Measurements from ENCODE around the gene UMODL1.

Gene UMODL1

DNA sequence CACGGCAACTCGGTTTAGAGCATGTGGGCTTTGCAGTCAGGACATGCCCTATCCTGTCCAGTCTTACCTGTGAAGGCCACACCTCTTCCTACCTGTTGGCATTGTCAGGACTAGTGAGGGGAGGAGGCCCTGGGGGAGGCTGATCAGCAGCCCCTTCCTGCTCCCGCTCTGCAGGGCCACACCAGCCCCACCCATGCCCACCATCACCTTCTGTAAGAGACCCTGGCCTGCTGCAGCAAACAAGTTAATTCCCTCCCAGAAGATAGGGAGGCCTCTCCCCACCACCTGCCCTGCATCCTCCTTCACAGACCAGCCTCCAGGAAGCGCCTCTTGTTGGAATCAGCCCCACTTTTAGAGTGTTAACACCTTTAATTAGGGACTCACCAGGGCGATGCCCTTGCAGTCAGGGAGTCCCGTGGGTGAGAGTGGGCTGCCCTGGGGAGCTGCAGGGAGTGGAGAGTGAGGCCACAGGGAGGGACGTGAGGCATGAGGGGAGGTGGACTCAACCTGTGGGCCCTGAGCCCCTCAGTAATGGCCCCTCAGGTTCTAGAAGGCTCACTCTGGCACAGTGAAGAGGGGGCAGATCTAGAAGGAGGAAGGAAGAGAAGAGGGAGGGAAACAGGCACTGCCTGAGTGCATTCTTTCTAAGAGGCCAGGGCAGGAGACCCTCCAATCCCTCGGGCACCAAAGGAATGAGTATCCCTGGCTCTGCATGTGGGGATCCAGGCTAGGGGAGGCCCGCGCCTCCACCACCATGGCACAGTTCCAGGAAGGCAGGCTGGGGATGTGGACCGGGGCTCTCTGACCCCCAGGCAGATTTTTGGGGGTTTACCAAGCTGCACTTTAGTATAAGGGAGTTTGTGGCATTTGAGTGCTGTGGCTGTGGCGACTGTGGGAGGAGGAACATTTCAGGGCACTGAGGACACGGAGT is 8.2 kb downstream of the UMODL1 start:
- no peak for DNase-seq (ENCODE audit: low read depth)

DNA sequence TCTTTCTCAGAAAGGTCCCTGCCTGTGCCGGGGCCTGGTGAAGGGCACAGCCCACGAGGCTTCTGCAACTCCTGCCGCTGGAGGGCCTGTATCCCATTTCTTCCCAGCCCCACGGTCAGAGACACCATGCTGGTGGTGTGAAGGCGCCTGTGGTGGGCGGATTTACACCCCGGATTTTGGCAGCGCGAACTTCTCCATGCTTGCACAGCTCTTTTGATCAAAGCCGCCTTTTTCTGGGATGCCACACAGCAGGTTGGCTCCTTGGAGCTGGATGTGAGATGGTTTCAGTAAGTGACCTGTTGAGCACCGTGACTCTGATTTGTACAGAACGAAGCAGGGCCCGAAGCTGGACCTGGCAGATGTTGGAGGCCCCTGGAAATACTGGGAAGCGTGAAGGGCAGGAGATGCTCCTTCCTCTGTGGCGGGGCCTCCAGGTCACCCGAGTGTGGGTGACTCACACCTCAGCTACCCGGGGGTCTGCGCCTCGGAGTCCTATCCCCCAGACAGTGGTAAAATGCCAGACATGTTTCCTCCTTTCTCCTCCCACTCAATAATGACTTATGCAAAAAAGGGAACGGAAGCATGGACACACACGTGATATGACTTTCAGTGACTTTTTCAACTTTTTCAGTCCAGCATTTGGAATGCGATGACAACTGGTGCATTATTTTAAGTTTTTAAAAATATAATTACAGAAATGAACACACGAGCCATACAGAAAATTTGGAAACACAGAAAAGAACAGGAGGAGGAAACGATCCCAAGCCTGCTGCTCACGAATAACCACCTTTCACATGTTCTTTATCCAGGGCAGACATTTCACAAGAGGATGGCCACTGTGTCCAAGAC is 9.0 kb downstream of the UMODL1 start:
- DNase-seq (ENCODE audit: low read depth), result no peak

DNA sequence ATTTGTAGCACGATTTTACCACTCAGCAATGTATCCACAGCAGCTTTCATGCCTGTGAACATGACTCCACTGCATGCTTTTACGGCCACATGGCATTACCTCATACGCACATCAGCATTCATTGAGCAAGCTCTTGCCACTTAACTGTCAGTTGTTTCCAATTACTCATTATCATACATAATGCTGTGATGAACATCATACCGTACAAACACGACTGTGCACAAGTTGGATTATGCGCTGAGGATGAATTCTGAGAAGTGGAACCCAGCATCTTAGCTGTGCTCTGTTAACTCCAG is 9.6 kb downstream of the UMODL1 start:
- DNase-seq (ENCODE audit: low read depth), result no peak

DNA sequence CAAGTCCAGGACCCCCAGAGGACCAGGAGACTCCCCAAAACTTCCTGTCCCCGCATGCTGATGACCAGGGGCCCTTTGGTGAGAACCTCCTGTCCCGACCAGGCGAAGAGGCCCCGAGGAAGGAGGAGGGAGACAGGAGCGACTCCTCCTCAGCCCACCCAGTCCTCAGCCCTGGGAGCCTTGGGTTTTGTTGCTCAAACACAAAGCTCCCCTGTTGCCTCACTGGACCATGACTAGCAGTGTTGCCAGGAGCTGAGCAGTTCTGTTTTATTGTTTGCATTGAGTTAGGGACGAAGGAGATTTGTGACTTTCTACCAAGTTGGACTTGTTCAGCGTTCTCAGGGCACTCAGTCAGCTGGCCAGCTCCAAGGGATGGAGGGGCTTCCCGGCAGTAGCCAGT is 10.0 kb downstream of the UMODL1 start:
- DNase-seq (ENCODE audit: low read depth), result no peak

DNA sequence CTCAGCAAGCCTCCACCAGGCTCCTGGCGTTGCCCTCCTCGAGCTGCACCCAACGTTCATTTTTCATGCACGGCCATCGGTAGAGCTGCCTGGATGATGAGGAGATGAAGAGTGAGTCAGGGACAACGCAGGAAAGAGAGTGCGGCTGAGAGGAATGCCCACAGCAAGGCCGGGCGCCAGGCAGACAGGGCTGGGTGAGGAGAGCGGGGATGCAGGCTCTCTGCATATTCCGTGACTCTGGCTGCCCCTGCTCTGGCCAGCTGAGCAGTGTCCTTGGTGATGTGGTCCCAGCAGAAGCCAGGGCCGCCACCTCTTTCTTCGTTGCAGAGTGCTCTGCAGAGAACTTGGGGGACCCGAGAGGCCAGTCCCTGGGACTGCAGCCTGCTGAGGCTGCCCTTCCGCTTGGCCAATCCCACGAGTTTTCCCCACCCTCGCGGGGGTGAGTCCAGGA is 10.8 kb downstream of the UMODL1 start:
- no peak for DNase-seq (ENCODE audit: low read depth)

DNA sequence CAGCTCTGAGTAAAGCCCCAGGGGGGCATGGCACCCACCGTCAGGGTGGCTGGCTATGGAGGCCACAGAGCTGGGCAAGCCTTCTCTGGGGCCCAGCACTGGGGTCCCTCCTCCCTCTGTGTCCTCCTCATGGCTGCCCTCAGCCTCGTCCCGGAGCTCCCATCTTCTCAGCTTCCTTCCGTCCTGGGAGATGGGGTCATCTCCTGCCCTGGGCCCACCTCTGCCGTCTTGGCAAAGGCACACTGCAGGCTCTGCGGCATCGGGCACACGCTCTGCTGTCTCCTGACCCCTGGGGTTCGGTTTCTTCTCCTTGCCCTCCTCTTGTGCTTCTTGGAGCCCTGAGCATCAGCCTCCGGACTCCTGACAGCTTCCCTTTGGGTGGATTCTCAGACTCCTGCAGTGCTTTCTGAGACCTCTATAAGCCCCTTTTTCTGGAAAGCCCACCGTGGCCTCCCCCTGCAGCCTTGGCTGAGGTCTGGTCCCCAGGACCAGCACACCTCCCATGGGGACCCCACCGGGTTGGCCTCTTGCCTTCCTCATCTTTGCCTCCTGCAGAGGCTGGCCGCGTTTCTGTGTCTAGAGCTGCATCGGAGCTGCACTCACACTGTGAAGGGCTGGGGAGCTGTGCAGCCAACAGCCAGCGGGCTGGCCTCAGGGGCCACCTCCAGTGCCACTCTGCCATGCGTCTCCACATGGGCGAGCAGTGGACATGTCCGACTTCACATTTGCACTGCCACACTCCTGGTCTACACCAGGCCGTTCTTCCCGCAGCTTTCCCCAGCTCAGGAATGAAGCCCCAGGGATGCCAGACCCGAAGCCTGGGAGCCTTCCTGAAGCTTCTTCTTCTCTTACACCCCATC is 11.6 kb downstream of the UMODL1 start:
- DNase-seq (ENCODE audit: low read depth), result no peak

DNA sequence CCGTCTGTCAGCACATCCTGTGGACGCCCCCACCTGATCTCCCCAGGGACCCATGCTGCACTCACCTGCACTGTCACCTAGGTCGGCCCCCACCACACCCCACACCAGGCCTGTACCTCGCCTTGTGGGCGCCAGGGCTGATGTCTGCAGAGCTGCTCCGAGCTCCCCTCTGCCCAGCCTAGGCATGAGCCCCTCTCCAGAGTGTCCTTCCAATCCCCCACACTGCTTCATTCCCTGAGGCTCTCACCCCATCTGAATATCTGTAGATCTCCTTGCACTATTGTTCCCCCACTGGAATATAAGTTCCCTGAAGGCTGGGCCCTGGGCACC is 12.2 kb downstream of the UMODL1 start:
- DNase-seq (ENCODE audit: low read depth), result no peak

DNA sequence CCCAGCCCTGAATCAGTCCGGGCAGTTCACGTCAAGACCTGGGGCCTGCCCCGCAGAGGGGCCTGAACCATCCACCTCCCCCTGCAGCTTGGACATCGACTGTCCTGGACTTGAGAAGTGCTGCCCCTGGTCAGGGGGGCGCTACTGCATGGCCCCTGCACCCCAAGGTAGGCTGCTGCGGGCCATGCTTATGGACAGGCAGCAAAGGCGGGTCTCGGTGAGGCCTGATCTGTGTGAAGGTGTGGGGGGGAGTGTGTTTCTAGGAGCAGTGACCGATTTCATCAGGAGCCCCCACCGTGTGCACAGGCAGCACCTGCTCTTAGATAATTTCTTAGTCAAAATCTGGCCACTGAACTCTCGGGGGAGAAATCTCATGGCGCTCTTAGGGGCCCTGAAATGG is 13.0 kb downstream of the UMODL1 start:
- DNase-seq (ENCODE audit: low read depth), result no peak

DNA sequence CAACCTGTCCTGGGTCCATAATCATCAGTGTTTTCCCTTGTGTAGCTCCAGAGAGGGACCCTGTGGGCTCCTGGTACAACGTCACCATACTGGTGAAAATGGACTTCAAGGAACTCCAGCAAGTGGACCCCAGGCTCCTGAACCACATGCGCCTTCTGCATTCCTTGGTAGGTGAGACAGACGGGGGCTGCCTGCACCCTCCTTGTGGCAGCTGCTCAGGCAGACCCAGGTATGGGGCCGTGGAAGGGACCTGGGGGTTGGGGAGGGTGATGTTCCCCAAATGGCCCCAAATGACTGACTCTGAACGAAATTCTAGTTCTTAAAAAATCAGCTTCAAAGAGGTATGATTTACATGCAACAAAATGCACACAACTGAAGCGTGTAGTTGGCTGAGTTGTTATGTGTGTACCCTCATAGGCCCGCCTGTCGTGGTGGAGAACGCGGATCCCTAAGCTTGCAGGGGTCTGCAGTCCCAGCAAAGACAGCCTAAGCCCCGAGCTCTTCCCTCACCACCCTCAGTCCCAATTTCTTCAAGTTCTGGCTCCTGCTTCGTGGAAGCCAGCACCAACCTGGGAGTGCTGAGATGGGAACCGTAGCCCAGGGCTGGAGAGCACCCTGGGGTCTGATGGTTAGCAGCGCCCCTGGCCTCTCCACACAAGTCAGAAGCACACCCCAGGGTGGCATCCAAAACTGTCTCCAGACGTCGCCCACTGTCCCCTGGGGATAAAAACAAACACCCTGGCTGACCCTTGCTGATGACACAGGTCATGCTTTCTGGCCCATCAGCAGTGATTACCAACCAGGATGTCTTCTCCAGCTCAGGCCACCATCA is 14.3 kb downstream of the UMODL1 start:
- DNase-seq (ENCODE audit: low read depth), result no peak

DNA sequence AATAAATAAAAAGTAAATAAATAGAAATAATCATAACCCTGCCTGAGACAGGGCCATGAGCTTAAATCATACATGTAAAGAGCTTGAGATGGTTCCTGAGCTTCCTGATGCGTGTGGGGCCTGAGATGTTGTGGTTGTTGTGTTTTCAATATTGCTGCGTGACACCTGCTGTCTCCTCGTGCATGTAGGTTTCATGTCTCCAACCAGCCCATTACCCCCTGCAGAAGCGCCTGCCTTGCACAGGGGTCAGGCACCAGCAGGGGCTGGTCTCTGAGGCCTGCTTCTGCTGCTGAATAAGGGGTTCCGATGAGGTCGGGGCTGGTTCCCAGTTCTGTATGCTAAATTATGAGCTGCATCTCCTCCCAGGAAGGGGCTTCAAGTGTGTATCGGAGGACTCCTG is 15.9 kb downstream of the UMODL1 start:
- no peak for DNase-seq (ENCODE audit: low read depth)

DNA sequence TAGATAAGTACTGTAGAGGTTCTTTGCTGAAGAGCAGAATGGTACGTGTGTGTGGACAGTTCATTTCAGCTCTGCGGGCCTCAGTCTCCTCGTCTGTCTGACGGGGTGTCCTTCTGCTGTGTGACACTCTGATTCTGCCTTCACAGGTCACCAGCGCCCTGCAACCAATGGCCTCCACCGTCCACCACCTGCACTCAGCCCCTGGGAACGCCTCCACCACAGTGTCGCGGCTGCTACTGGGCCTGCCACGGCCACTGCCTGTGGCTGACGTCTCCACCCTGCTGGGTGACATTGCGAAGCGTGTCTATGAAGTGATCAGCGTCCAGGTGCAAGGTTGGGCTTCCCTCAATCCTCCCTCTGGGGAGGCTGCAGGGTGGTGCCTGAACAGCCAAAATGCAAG is 17.0 kb downstream of the UMODL1 start:
- no peak for DNase-seq (ENCODE audit: low read depth)

DNA sequence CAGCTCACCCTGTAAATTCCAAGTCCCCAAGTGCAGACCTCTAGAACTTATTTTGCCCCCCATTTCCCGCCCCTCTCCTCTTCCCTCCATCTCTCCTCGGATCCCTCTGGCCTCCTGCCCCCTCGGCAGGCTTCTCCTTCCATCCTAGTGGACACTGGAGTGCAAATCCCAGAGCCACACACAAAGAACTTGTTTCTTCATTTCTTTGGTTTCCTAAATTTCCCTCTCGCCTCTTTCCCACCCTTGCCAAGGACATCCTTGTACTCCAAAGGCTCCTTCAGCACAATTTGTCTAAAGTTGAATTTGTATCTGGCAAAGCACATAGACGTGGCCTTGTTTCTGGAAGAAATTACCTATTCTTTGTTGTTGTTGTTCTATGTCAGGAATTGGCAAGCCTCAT is 17.5 kb downstream of the UMODL1 start:
- DNase-seq (ENCODE audit: low read depth), result no peak

DNA sequence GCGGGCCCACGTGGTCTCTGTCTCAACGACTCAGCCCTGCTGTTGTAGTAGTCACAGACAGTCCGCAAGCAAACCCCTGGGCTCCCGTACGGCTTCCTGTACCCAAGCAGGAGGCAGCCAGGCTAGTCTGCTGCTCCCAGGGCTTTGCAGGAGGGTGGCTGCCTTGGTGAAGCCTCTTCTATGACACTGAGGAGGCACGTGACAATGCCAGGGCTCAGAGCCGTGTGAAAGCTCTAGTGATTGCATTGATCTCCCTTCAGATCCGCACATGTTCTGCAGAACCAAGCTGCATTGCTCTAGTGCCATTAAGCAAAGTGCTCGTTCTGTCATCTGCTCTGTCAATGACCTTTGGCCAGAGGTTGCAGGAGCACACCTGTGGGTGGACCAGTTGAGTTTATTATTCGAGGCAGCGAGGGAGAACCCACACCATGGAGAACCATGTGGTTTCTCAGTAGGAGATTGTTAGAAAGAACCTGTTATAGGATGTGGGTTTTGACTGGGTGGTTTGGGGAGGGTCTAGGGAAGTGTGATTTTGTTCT is 18.0 kb downstream of the UMODL1 start:
- DNase-seq (ENCODE audit: low read depth), result no peak

DNA sequence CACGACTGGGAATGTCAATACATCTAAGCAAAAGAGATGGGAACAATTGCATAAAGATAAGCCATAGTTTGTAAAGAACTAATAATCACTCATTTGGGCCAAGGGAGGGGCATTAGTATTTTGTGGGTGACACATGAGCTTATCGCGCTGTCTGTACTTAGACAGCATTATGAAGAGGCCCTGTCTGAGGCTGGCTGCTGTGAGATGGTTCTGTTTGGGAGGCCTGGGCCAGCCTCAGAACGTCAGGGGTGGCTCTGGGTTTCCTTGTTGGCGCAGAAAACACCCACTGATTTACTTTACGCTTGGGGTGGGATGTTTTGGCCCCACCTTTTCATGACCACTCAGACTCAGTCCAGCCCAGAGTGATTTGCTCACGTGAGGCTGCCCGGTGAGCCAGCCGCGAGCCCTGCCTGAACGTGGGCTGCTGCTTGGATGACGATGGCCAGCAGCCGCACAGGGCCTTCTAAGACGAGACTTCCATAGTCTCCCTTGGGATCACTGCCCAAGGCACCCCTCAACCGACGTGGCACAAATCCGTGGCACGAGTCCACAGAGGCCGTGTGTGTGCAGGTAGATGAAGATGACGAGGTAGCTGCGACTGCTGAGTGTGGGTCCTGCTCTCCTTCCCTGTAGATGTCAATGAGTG is 18.7 kb downstream of the UMODL1 start:
- no peak for DNase-seq (ENCODE audit: low read depth)

DNA sequence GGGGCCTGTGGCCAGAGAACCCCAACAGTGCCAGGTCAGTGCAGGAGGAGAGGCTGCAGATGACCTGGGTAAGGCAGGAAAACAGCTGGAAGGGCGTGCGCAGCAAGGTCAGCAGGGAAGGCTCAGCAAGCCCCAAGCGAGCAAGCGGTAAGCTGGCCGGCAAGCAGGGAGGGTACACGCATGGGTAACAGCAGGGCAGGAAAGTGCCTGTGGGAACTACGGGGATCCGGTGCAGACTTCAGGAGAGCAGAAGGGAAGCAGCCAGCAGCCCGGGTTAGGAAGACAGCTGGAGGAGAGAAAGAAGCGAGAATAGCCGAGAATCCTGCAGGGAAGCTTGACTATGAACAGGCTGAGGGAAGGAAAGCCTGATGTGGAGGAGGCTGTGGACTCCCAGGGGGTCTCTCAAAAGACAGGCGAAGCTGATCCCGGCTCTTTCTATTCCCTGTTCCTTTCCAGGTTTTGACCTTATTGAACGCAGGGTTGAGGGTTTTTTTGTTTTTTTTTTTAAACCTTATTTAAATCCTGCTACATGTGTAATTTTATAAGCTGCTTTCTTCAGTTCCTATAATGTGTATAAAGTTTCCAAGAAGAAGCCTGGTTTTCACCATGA is 20.9 kb downstream of the UMODL1 start:
- DNase-seq (ENCODE audit: low read depth), result no peak

DNA sequence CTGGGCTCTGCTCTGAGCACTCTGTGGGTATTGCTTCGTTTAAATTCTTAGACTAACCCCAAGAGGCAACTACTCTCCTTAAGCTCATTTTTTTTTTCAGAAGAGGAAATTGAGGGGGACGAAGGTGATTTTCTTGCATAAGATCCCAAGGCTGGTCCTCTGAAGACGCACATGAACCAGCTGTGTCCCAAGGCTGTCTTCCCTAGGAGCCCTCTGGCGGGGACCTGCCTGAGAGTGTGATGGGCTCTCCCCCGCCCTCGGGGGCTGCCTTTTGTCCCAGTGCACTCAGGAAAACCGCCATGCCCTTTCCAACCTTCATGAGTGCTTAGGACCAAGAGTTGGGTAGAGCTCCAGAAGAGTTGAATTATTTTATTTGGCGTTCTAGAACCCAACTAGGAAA is 21.7 kb downstream of the UMODL1 start:
- DNase-seq (ENCODE audit: low read depth), result no peak

DNA sequence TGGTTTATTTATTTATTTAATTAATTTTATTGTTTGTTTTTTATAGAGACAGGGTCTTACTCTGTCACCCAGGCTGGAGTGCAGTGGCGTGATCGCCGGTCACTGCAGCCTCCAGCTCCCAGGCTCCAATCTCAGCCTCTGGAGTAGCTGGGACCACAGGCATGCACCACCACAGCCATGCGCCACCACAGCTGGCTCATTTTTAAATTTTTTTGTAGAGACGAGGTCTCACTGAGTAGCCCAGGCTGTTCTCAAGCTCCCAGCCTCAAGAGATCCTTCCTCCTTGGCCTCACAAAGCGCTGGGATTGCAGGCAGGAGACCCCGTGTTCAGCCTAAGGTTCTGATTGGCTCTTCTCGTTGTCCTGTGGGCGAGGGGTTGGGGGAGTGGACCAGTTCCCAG is 22.1 kb downstream of the UMODL1 start:
- no peak for DNase-seq (ENCODE audit: low read depth)

DNA sequence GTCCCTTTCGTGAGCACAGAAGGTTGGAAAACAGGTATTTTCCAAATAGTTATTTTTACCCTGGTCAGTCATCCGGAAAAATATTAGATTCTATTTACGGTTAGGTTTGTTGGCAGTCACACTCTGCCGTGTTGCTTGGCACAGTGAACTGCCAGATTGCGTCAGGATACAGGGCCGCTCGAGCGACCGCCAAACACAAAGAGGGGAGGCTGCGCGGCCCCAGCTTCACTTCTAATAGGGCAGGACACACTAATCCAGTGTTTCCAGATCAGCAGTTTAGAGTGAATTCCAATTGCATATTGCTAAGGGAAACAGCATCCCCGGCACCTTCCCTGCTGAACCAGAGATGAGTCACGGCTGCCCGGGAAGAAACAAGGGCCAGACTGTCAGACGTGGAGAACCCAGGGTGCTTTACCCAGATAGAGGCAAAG is 22.9 kb downstream of the UMODL1 start:
- DNase-seq (ENCODE audit: low read depth), result no peak

DNA sequence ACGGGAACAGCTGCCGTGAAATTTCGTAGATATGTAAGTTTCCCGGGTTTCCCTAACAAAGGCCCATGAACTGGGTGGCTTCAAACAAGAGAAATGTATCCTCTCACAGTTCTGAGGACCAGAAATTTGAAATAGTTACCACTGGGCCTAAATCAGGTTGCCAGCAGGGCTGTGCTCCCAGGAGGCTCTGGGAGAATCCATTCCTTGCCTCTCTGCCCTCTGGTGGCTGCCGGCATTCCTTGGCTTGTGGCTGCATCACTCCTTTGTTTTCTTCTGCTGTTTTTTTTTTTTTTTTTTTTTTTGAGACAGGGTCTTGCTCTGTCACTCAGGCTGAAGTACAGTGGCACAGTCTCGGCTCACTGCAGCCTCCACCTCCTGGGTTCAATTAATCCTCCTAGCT is 23.7 kb downstream of the UMODL1 start:
- no peak for DNase-seq (ENCODE audit: low read depth)

DNA sequence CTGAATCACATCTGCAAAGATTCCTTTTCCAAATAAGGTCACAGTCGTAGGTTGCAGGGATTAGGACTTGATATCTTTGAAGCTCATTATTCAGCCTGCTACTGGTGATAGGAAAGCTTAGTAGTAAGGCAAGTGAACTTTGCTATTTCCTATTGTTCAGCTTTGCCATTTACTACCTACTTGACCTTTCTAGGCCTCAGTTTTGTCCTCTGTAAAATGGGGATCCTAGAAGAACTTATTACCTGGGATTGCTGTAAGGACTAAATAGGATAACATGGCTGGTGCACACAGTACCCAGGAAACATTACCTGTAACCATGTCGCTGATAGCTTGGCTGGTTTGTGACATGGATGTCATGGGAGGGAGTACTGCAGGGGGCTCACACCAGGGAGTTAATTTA is 24.5 kb downstream of the UMODL1 start:
- no peak for DNase-seq (ENCODE audit: low read depth)
